CD4-positive, alpha-beta T cell treated with Interleukin-6 for 4 hours (primary cell): ENCODE measurements around the gene HIGD1B.

Experiments
- DNase-seq: peaks from one replicate; pipeline ENCODE4 v3.0.0-alpha.2; 2020; ENCODE audit warnings: mixed read lengths

The HIGD1B gene

GRCh38 chr17:44880062-44880461 lies 32.4 kb downstream of the HIGD1B start:
- no peak for DNase-seq

GRCh38 chr17:44881145-44881544 lies 33.5 kb downstream of the HIGD1B start:
- DNase-seq: no peak

GRCh38 chr17:44884941-44885340 lies 37.3 kb downstream of the HIGD1B start:
- DNase-seq: no peak

- DNase-seq: no peak
Measured at GRCh38 chr17:44887016-44887415, 39.3 kb downstream of the HIGD1B start.

- peak; percentile 43 for DNase-seq
Measured at GRCh38 chr17:44887971-44888954, 40.6 kb downstream of the HIGD1B start.

- DNase-seq: no peak
Measured at GRCh38 chr17:44889003-44889402, 41.3 kb downstream of the HIGD1B start.

GRCh38 chr17:44892250-44892649 lies 44.6 kb downstream of the HIGD1B start:
- DNase-seq: no peak

GRCh38 chr17:44894642-44895041 lies 47.0 kb downstream of the HIGD1B start:
- DNase-seq: no peak

GRCh38 chr17:44898768-44899073 lies 51.0 kb downstream of the HIGD1B start:
- no peak for DNase-seq

GRCh38 chr17:44899074-44899782 lies 51.5 kb downstream of the HIGD1B start, which contains the start of gene EFTUD2:
Gene EFTUD2 (minus strand): TSS chr17:44899445. CDS start chr17:44894521, 4,924 bp downstream.
- peak; percentile 92 for DNase-seq
